Subcutaneous abdominal adipose tissue (tissue), 5 donors: ENCODE results near the gene TMEM120B.
A peak's percentile ranks its signal among the peaks of the same experiment; 100 is the strongest.

Source experiments
- H3K27ac ChIP-seq: one replicate; pipeline ENCODE4 v1.7.0; 2013; ENCODE audit warnings: low read depth, mild to moderate bottlenecking, inconsistent platforms, low read length, moderate library complexity
- H3K27me3 ChIP-seq, 5 donors: one replicate each; pipeline ENCODE4 v1.7.0; 2013; ENCODE audit warnings: low read length in 5 of 5, inconsistent platforms in 1 of 5; ENCODE audit not compliant: control insufficient read depth in 5 of 5, insufficient read depth in 4 of 5
- H3K36me3 ChIP-seq, 5 donors: one replicate each; pipeline ENCODE4 v1.7.0; 2013; ENCODE audit warnings: low read length in 5 of 5; ENCODE audit not compliant: control insufficient read depth in 5 of 5, insufficient read depth in 5 of 5
- H3K4me1 ChIP-seq, 5 donors: one replicate each; pipeline ENCODE4 v1.7.0; 2013; ENCODE audit warnings: low read length in 5 of 5, mild to moderate bottlenecking in 3 of 5, moderate library complexity in 1 of 5; ENCODE audit not compliant: control insufficient read depth in 5 of 5, insufficient read depth in 5 of 5
- H3K4me3 ChIP-seq, 5 donors: one replicate each; pipeline ENCODE4 v1.7.0; 2013; ENCODE audit warnings: low read length in 5 of 5, low read depth in 1 of 5
- H3K9ac ChIP-seq, 5 donors: one replicate each; pipeline ENCODE4 v1.7.0; 2013; ENCODE audit warnings: low read length in 5 of 5, mild to moderate bottlenecking in 4 of 5, moderate library complexity in 3 of 5
- H3K9me3 ChIP-seq, 5 donors: one replicate each; pipeline ENCODE4 v1.7.0; 2013; ENCODE audit warnings: low read length in 5 of 5; ENCODE audit not compliant: control insufficient read depth in 5 of 5
- donor health status: healthy.
- donor health status: healthy.
- donor health status: healthy.
- donor health status: healthy.
- donor health status: healthy.

Gene TMEM120B

GRCh38 chr12:121717041-121717699, 4.6 kb downstream of the TMEM120B start:
- H3K36me3 ChIP-seq = peaks cover 0 to 8% (median 0%) of the 10 kb centered on the region in 5 donors
- H3K27ac ChIP-seq = no peak overlapping the region
- H3K9me3 ChIP-seq = no peaks in the 10 kb centered on the region
- H3K9ac ChIP-seq = peak overlapping the region in 1 of 5 donors; percentile 2
- H3K4me3 ChIP-seq = no peak overlapping the region
- no peaks in the 10 kb centered on the region for H3K27me3 ChIP-seq
- H3K4me1 ChIP-seq = peaks cover 2 to 44% (median 18%) of the 10 kb centered on the region in 5 donors

DNA sequence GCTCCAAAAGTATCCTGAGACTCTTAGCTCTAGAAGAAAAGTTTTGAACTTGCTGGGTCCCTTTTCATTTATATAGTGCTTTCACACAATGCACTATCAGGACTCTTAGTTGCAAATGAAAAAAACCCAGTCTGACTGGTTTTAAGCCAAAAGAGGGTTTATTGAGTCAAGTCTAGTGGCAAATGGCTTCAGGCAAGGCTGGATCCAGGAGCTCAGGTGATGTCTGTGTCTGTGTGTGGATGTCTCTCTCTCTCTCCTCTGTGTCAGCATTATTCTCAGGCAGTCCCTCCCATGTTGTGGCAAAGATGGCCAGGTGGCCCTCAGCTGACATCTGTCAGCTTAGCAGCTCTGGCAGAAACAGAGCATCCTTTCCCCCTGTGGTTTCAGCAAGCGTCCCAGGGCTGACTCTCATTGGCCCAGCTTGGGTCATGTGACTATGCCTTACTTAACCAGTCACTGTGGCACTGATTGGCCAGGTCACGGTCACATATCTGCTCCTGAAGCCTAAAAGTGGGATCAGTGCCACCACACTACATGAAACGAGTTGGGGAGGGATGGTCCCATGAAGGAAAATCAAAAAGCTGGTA, 6.2 kb downstream of the TMEM120B start:
- Histone ChIP-seq H3K9ac (no peak overlapping the region), H3K27me3 (no peaks in the 10 kb centered on the region), H3K4me3 (no peak overlapping the region), H3K27ac (no peak overlapping the region), H3K4me1 (peaks cover 2 to 33% (median 7%) of the 10 kb centered on the region in 5 donors), H3K9me3 (no peaks in the 10 kb centered on the region), H3K36me3 (peaks cover 0 to 11% (median 0%) of the 10 kb centered on the region in 5 donors)

- no peaks in the 10 kb centered on the region for H3K27me3 ChIP-seq
- H3K9me3 ChIP-seq = no peaks in the 10 kb centered on the region
- peaks cover 0 to 22% (median 3%) of the 10 kb centered on the region in 5 donors for H3K4me1 ChIP-seq
- H3K4me3 ChIP-seq = no peak overlapping the region
- no peak overlapping the region for H3K27ac ChIP-seq
- H3K36me3 ChIP-seq = peaks cover 0 to 12% (median 0%) of the 10 kb centered on the region in 5 donors
- H3K9ac ChIP-seq = no peak overlapping the region
Measured at GRCh38 chr12:121719926-121720414, 7.4 kb downstream of the TMEM120B start.

DNA sequence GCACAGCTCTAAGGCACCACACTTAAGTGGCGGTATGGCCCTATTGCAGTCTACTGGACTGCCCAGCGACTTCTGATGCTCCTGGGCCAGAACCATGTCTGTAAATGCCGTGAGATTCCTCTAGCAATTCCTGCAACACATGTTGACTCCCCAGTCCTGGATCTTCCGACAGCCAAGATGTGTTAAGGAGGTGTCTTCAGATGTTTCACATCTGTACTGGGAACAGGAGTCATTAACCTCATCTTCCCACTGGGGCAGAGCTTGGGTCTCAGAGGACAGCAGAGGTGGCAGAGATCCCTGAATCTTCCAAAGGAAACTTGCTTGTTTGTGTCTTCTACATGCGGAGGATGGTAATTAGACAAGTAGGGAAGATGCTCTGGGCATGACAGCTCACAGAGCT, 8.2 kb downstream of the TMEM120B start:
- no peaks in the 10 kb centered on the region for H3K27me3 ChIP-seq
- peaks cover 0 to 14% (median 3%) of the 10 kb centered on the region in 5 donors for H3K4me1 ChIP-seq
- H3K36me3 ChIP-seq = peaks cover 0 to 17% (median 0%) of the 10 kb centered on the region in 5 donors
- H3K4me3 ChIP-seq = no peak overlapping the region
- no peak overlapping the region for H3K9ac ChIP-seq
- no peak overlapping the region for H3K27ac ChIP-seq
- H3K9me3 ChIP-seq = no peaks in the 10 kb centered on the region

DNA sequence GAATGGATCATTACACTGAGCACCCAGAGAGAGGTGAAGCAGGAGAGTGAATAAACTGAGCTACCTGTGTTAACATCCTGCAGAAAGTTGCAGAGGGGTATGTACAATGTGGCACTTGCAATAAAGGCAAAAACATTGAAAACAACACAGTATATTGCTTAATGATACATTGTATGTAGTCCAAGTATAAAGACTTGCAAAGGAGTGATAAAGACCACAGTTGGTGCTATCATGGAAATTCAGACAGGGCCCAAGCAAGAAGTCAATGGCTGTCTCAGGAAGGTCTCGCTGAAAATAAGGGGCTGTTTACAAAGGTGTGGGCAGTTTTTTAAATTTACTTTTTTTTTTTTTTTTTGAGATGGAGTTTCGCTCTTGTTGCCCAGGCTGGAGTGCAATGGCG, 10.0 kb downstream of the TMEM120B start:
- Histone ChIP-seq H3K9ac (no peak overlapping the region), H3K4me1 (peaks cover 0 to 2% (median 0%) of the 10 kb centered on the region in 5 donors), H3K4me3 (no peak overlapping the region), H3K36me3 (peaks cover 0 to 13% (median 0%) of the 10 kb centered on the region in 5 donors), H3K27me3 (no peaks in the 10 kb centered on the region), H3K9me3 (no peaks in the 10 kb centered on the region), H3K27ac (no peak overlapping the region)

- no peak overlapping the region for H3K4me3 ChIP-seq
- peaks cover 0 to 2% (median 0%) of the 10 kb centered on the region in 5 donors for H3K4me1 ChIP-seq
- H3K27me3 ChIP-seq = no peaks in the 10 kb centered on the region
- H3K9ac ChIP-seq = no peak overlapping the region
- H3K36me3 ChIP-seq = peaks cover 0 to 13% (median 0%) of the 10 kb centered on the region in 5 donors
- no peak overlapping the region for H3K27ac ChIP-seq
- no peaks in the 10 kb centered on the region for H3K9me3 ChIP-seq
Measured at GRCh38 chr12:121723200-121723599, 10.6 kb downstream of the TMEM120B start.

- Histone ChIP-seq H3K9ac (no peak overlapping the region), H3K27me3 (no peaks in the 10 kb centered on the region), H3K9me3 (no peaks in the 10 kb centered on the region), H3K4me1 (peaks cover 0 to 2% (median 0%) of the 10 kb centered on the region in 5 donors), H3K4me3 (no peak overlapping the region), H3K36me3 (peaks cover 0 to 13% (median 0%) of the 10 kb centered on the region in 5 donors), H3K27ac (no peak overlapping the region)
Measured at GRCh38 chr12:121724925-121725324, 12.4 kb downstream of the TMEM120B start.

DNA sequence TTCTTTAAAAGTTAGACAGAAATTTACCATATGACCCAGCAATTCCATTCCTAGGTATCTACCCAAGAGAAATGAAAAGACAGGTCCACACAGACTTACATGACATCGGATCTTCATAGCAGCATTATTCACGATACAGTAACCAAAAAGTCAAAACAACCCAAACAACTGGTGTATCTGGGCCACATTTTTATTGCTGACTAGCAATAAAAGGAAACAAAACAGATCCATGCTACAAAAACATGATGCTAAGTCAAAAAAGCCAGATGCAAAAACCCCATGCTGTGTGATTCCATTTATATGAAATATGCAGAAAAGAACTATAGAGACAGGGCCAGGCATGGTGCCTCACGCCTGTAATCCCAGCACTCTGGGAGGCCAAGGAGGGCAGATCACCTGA, 12.9 kb downstream of the TMEM120B start:
- H3K27me3 ChIP-seq = no peaks in the 10 kb centered on the region
- H3K9ac ChIP-seq = no peak overlapping the region
- H3K4me1 ChIP-seq = peaks cover 0 to 2% (median 0%) of the 10 kb centered on the region in 5 donors
- H3K27ac ChIP-seq = no peak overlapping the region
- H3K9me3 ChIP-seq = no peaks in the 10 kb centered on the region
- H3K4me3 ChIP-seq = no peak overlapping the region
- peaks cover 0 to 13% (median 0%) of the 10 kb centered on the region in 5 donors for H3K36me3 ChIP-seq

GRCh38 chr12:121729021-121729420, 16.5 kb downstream of the TMEM120B start:
- no peak overlapping the region for H3K27ac ChIP-seq
- H3K9ac ChIP-seq = no peak overlapping the region

DNA sequence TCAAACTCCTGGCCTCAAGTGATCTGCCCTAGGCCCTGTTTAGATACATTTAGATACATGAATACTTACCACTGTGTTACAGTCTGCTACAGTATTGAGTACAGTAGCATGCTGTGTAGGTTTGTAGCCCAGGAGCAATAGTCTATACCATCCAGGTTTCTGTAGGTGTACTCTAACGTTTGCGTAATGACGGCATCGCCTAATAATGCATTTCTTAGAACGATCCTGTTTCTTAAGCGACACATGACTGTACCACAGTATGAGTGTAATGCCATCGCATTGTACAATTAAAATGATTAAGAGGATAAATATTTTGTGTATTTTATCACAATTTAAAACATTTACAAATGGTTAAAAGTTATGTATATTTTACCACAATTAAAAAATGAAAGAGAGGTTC, 18.9 kb downstream of the TMEM120B start:
- H3K27ac ChIP-seq = no peak overlapping the region
- peaks cover 0 to 11% (median 4%) of the 10 kb centered on the region in 5 donors for H3K4me1 ChIP-seq
- H3K9me3 ChIP-seq = no peaks in the 10 kb centered on the region
- H3K4me3 ChIP-seq = no peak overlapping the region
- H3K27me3 ChIP-seq = no peaks in the 10 kb centered on the region
- no peak overlapping the region for H3K9ac ChIP-seq
- no peaks in the 10 kb centered on the region for H3K36me3 ChIP-seq

More at GRCh38 chr12:121729021-121729420, 16.5 kb downstream of the TMEM120B start:
- peaks cover 0 to 8% (median 0%) of the 10 kb centered on the region in 5 donors for H3K36me3 ChIP-seq
- no peaks in the 10 kb centered on the region for H3K27me3 ChIP-seq
- no peak overlapping the region for H3K4me3 ChIP-seq
- H3K4me1 ChIP-seq = peaks cover 0 to 11% (median 4%) of the 10 kb centered on the region in 5 donors
- no peaks in the 10 kb centered on the region for H3K9me3 ChIP-seq
